ACHN (cell line): Measurements from ENCODE around the gene CWC22.
"Not testable (repeated sequence)": the region's sequence is repeated elsewhere in the genome, so short reads cannot be mapped to it uniquely, and the experiment has no call there.

Experiments used
- DNase-seq: peaks from one replicate; pipeline ENCODE4 v3.0.0-alpha.2; 2015
- in situ Hi-C: cut with HindIII; loops from 2 replicates; pipeline ENCODE4 v1.10.0; 2017; ENCODE audit warnings: low sequenced_read_pairs, low pct_ligation_motif_present, low pct_unique_long_range_greater_than_20kb

CWC22 gene

DNA sequence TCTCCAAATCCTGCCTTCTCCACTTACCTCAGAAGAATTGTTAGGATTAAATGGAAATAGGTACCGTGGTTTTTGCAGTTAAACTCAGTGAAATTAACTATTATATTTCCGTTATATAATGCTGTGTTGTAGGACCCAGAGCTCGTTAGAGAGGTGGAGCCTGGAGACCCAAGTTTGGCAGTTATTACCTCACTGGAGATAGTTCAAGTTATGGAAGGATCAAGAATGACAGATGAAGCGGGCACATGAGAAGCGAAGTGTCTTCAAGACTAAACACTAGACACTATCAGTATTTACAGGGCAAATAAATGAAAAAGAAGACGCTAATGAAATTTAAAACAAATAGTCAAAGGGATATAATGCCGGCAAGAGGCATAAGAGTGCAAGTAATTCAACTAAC, 866 bp downstream of the CWC22 start:
- in situ Hi-C loops: no loop called here
- DNase-seq: peak; percentile 14

- DNase-seq, in situ Hi-C loops: not testable (repeated sequence)
These were observed 1.6 kb downstream of the CWC22 start for GRCh38 chr2:180005465-180005864.

GRCh38 chr2:180004731-180005130, 2.4 kb downstream of the CWC22 start:
- DNase-seq: no peak
- in situ Hi-C loops: no loop called here

DNA sequence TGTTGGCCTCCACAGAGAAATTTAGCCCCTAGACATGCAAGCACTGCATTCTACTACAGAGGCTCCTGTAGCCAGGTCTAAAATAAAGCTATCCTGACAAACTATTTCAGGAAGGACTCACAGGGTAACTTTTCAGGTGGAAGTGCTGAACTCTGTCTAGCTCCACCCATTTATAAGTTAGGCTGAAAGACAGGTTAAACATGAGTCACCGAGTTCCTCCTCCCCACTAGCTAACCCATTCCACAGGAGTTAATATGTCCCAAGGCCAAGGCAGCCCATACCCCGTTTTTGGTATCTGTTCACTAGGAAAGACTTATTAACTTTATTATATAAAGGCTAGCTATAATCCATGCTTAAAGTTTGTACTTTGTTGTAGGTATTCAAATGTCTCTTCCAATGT, 3.5 kb downstream of the CWC22 start:
- in situ Hi-C loops: no loop called here
- DNase-seq: peak; percentile 17

GRCh38 chr2:180003073-180003472, 4.0 kb downstream of the CWC22 start:
- DNase-seq: no peak
- in situ Hi-C loops: no loop called here

DNA sequence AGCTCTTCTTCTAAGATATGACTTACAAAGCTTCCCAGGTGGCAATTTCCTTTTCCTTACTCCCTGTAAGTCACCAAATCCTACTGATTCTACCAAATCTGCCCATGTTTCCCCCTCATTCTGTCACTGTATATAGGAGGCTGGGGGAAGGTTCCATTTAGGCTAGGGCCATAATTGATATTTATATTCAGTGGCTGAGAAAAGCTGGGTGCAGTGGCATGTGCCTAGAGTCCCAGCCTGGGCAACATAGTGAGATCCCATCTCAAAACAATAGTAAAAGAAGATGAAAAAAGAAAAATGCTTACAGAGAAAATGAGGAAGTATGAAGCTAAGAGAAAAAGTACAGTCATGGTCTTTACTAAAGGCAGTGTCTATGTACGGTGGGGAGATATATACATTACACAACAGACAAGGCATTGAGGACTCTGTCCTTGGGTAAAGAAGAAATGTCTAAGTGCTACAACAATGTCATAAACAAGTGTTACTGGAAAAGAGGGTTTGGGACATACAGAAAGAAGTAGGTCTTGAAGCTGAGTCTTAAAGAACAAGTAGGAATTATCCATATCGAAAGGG, 4.8 kb downstream of the CWC22 start:
- in situ Hi-C loops: no loop called here
- DNase-seq: no peak

- no peak for DNase-seq
- in situ Hi-C loops: no loop called here
These were observed 5.4 kb downstream of the CWC22 start for GRCh38 chr2:180001726-180002125.

- in situ Hi-C loops: no loop called here
- DNase-seq: no peak
These were observed 6.7 kb downstream of the CWC22 start for GRCh38 chr2:180000434-180000833.

- in situ Hi-C loops: no loop called here
- DNase-seq: no peak
These were observed 8.1 kb downstream of the CWC22 start for GRCh38 chr2:179999000-179999399.

DNA sequence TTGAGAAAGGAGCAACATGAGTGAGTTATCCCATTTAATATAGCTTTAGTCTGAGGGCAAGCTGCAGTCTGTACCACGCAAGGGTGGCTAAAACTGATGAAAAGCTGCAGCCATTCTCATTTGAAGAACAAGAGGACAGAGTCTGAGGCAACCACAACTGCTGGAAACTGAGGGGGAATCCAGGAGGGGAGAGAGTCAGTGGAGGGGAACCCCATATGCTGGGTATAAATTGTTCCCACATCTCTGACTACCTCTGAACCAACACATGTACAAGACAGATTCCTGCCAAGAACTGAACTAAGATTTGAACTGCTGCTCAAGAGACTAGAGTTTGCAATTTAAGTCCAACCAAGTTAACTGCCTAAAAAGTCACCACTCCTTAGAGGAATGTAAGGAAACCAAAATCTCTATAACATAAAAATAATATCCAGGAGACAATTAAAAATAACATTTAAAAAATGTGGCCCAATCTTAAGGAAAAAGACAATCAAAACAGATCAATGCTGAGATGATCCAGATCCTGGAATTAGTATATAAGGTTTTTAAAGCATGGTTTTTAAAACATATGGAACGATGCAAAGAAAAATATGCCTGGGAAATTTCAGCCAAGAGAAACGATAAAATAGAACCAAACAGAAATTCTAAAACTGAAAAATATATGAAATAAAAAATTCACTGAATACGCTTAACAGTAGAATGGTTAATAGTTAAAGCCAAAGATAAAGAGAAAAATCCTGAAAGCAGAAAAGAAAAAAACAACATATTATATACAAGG, 11.2 kb downstream of the CWC22 start:
- DNase-seq: no peak
- in situ Hi-C loops: no loop called here

DNA sequence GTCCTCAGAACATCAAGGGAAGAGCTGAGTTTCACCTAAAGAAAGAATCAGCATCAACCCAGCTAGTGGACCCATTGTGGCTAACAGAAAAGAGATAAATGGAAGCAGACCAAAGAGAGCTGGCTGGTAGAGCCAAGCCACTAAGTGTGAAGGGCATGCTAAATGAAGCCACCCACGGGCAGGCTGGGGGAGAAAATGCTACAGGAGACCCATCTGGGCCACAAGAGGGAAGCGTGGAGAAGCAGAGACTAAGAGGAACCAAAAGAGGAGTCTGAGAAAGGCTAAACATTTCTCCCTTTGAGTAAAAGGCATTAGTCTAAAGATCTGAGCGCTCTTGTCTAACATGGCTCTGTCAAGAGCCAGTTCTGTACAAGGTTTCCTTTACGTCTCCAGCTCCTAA, 15.8 kb downstream of the CWC22 start:
- DNase-seq: no peak
- in situ Hi-C loops: no loop called here

DNA sequence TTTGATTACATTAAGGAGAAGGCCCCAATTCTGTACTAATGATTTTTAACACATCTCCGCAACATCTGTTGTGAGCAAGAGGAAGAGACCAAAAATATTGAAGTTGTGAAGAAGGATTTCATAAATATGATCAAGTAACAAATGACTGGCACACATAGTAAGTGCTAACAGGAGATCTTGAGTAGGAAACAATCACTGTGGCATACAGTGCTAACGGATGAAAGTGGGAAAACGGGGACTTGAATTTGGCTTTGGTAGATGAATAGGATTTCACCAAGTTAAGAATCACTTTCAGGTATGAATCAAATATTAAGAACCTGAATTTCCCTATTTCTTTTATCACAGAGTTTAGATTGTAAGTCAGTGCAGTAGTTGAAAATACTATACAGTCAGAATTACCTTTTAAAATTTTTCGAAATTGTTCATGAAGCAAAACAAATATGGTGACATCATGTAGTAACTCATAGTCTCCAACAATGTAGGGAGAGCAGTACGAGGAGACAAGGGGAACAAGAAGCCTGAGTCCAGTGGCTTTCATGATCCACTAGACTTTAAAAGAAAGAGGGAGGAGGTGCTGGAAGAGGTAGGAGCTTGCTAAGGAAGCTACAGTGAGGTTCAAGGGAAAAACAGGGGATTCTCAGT, 16.3 kb downstream of the CWC22 start:
- in situ Hi-C loops: no loop called here
- DNase-seq: no peak

DNA sequence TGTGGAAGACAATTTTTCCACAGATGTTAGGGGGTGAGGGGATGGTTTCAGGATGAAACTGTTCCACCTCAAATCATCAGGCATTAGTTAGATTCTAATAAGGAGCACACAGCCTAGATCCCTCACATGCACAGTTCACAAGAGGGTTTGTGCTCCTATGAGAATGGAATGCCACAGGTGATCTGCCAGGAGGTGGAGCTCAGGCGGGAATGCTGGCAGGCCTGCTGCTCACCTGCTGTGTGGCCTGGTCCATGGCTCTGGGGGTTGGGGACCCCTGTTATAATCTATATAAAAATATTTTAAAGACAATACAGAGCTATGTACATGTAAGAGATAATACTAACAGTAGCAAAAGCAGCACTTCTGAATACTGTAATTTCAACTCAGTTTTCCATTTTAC, 19.2 kb downstream of the CWC22 start:
- DNase-seq: no peak
- in situ Hi-C loops: no loop called here

GRCh38 chr2:179985163-179985820, 21.8 kb downstream of the CWC22 start:
- in situ Hi-C loops: no loop called here

GRCh38 chr2:179983250-179983932, 23.7 kb downstream of the CWC22 start:
- in situ Hi-C loops: no loop called here
- DNase-seq: no peak

More at GRCh38 chr2:179985163-179985820, 21.8 kb downstream of the CWC22 start:
- DNase-seq: peak; percentile 24

DNA sequence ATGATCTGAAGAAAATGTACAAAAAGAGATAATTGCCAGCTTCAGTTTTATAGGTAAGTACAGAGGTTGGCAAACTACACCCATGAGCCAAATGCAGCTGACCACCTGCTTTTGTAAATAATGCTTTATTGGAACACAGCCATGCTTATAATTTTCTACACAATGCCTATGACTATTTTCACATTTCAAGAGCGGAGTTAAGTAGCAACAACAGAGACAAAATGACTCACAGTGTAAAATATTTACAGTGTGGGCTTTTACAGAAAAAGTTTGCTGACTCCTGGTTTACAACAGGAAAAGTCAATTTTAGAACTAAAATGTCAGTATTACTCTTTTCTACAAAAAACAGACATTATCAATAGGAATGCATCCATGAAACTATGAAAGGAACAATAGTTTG, 26.0 kb downstream of the CWC22 start:
- in situ Hi-C loops: no loop called here
- peak; percentile 50 for DNase-seq

DNA sequence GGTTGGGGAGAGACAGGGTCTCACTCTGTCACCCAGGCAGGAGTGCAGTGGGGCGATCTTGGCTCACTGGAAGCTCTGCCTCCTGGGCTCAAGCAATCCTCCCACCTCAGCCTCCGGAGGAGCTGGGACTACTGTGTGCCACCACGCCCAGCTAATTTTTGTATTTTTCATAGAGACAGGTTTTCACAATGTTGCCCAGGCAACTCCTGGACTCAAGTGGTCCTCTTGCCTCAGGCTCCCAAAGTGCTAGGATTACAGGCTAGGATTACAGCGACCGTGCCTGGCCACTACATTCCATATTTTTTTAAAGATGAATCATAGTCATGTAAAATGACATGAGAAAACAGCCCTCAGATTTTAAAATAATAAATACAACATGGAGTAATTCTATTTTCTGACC, 32.3 kb downstream of the CWC22 start:
- DNase-seq: no peak
- in situ Hi-C loops: no loop called here

GRCh38 chr2:179966778-179967394, 40.2 kb downstream of the CWC22 start:
- in situ Hi-C loops: no loop called here
- DNase-seq: no peak
